Cardiac fibroblast (primary cell): Measurements from ENCODE around the gene DLG3.

ENCODE experiments used
- DNase-seq, 2 donors: peaks; one replicate each; pipeline versions ENCODE4 v3.0.0 to v3.0.0-alpha.2; 2010; ENCODE audit warnings: low read depth in 2 of 2
- H3K4me3 ChIP-seq, 2 donors: replicated peaks in 1 of 2; 1 replicate in 1 of 2; 2 replicates in 1 of 2; pipeline ENCODE4 v1.5.1; 2011; ENCODE audit warnings: low read depth in 2 of 2, low read length in 2 of 2, mild to moderate bottlenecking in 2 of 2, moderate library complexity in 1 of 2
- CTCF ChIP-seq: IDR thresholded peaks from one replicate; pipeline ENCODE4 v1.5.1; 2011; ENCODE audit warnings: low read depth, mild to moderate bottlenecking, low read length, inconsistent platforms

DLG3 gene

DNA sequence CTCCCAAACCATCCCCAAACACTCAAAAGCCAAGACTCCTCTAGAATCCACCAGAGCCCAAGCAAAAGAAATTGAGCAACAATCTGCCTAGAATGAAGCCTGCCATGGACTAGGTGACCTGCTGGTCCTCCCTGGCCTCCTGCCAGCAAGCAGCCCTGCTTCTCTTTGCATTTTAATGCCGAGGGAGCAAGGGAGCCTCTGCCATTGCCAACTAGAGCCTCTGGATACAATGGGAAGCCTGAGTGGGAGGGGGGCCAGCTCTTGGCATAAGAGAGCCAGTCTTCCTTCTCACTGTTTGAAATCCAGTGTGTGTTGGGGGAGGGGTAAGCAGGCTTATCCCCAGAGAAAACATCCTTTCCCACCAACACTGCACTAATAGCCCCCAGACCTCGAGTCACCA lies 23.0 kb upstream of the DLG3 start:
- no peak overlapping the region for H3K4me3 ChIP-seq
- no peak for TF ChIP-seq CTCF
- peak in 1 of 2 donors; percentile 20 for DNase-seq

DNA sequence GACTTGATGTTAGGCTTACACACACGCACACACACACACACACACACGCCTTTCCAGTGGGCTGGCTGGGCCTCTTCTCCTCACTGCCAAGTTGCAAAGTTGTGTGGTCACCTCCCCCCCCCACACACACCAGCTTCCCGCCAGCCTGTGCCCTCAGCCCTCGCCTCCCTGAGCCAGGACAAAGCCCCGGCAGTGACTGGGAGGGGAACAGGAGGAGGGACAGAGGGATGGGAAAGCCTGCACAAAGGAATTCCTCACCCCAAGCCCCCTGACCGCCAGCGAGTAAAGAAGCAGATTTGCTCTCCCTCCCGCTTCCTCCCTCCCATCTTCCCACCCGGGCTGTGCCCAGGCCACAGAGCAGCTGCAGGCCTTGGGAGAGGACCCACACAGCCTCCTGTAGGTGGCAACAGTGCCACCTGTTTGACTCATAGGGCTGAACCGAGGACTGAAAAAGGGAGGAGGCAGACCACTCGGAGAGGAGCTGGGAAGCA lies 21.7 kb upstream of the DLG3 start, which contains the start of gene GDPD2:
TSS of gene GDPD2 (plus strand) at position 464 of the 491 bp plus-strand sequence. CDS start 1,671 bp downstream, outside the sequence.
- no peak within 1 kb of the TSS for H3K4me3 ChIP-seq
- peak in 1 of 2 donors; percentile 45 for DNase-seq
- no peak for TF ChIP-seq CTCF

GRCh38 chrX:70423936-70424675 lies 20.5 kb upstream of the DLG3 start:
- no peak for TF ChIP-seq CTCF
- no peak overlapping the region for H3K4me3 ChIP-seq

GRCh38 chrX:70424801-70425200 lies 19.8 kb upstream of the DLG3 start:
- H3K4me3 ChIP-seq: no peak overlapping the region
- no peak for TF ChIP-seq CTCF
- DNase-seq: no peak

More at GRCh38 chrX:70423936-70424675, 20.5 kb upstream of the DLG3 start:
- no peak for DNase-seq

- no peak for TF ChIP-seq CTCF
- no peak for DNase-seq
- no peak overlapping the region for H3K4me3 ChIP-seq
These were observed 18.1 kb upstream of the DLG3 start for GRCh38 chrX:70426286-70427278.

DNA sequence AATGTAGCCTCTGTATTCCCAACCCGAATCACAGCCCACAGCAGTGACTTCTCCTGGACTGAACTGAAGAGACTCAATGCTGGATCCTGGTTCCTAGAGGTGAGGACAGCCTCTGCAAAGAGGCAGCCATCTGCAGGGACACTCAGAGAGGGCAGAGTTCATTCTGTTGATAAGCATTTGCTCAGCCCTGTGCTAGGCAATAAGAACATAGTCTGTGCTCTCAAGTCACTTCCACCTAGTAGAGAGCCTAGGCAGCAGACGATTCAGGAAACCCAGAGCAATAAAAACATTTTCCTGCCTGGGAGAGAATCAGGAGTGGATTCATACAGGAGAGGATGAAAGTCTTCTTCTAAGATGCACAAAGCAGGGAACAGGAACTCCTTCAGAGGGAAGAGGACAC lies 17.3 kb upstream of the DLG3 start:
- no peak overlapping the region for H3K4me3 ChIP-seq
- DNase-seq: no peak
- no peak for TF ChIP-seq CTCF
